T-helper 17 cell (primary cell): ENCODE measurements around the gene JADE2. TPM values are rescaled to one million over a fixed set of nuclear protein-coding genes. Genes with fewer than 3 reads are reported as not detected.
"Not testable (repeated sequence)": the region's sequence is repeated elsewhere in the genome, so short reads cannot be mapped to it uniquely, and the experiment has no call there.

ENCODE experiments used
- ATAC-seq: fragments of 150-1000 bp; cut with Tn5 transposase; 2 replicates; pipeline ENCODE4 v1.10.0; 2021; ENCODE audit warnings: mild to moderate bottlenecking, moderate library complexity
- DNase-seq, 3 donors: peaks; one replicate each; pipeline versions ENCODE4 v3.0.0 to v3.0.0-alpha.2; 2020 to 2021
- H3K9me3 ChIP-seq: one replicate; pipeline ENCODE4 v1.7.0; 2013; ENCODE audit warnings: low read length, mild to moderate bottlenecking; ENCODE audit not compliant: control insufficient read depth, poor library complexity, severe bottlenecking
- H3K27ac Mint-ChIP-seq: one replicate; pipeline ENCODE4 v1.8.0; 2022; ENCODE audit warnings: mild to moderate bottlenecking, moderate library complexity, mixed read lengths
- H3K27me3 Mint-ChIP-seq: one replicate; pipeline ENCODE4 v1.8.0; 2022; ENCODE audit warnings: mixed read lengths
- H3K36me3 Mint-ChIP-seq: one replicate; pipeline ENCODE4 v1.8.0; 2022; ENCODE audit warnings: low read depth, mixed read lengths
- H3K4me1 Mint-ChIP-seq: one replicate; pipeline ENCODE4 v1.8.0; 2022; ENCODE audit warnings: mild to moderate bottlenecking, mixed read lengths
- H3K4me3 Mint-ChIP-seq: one replicate; pipeline ENCODE4 v1.8.0; 2022; ENCODE audit warnings: mild to moderate bottlenecking, moderate library complexity, mixed read lengths
- total RNA-seq, 4 donors: library from RNA in 2 of 4; stranded (reverse) in 2 of 4; gene quantifications; one replicate each; pipeline ENCODE4 v1.2.3 and lab custom pipeline; 2022 to 2026

JADE2 gene
- total RNA-seq, 2 donors from 2014 or later, result 129 to 138 TPM

GRCh38 chr5:134554319-134555222 lies 29.1 kb downstream of the JADE2 start:
- Mint-ChIP-seq H3K4me3 (peak overlapping the region; percentile 82), H3K4me1 (peaks cover 43% of the 10 kb centered on the region), H3K27ac (peak overlapping the region; percentile 98), H3K36me3 (peaks cover 7% of the 10 kb centered on the region), H3K27me3 (no peaks in the 10 kb centered on the region)
- DNase-seq, result peak; percentile 50 to 62 (median 54)
- ATAC-seq, result peak; percentile 70
- no peaks in the 10 kb centered on the region for H3K9me3 ChIP-seq

- Mint-ChIP-seq H3K36me3 (peaks cover 7% of the 10 kb centered on the region), H3K27me3 (no peaks in the 10 kb centered on the region)
- no peak for ATAC-seq
Measured at GRCh38 chr5:134555223-134555889, 29.9 kb downstream of the JADE2 start.

GRCh38 chr5:134555890-134556311 lies 30.4 kb downstream of the JADE2 start:
- peak overlapping the region; percentile 98 for H3K27ac Mint-ChIP-seq
- H3K4me3 Mint-ChIP-seq, result peak overlapping the region; percentile 82
- peaks cover 7% of the 10 kb centered on the region for H3K36me3 Mint-ChIP-seq
- ATAC-seq (peak; percentile 88), DNase-seq (peak; percentile 79 to 88 (median 80))
- H3K4me1 Mint-ChIP-seq, result peaks cover 42% of the 10 kb centered on the region
- H3K27me3 Mint-ChIP-seq, result no peaks in the 10 kb centered on the region
- H3K9me3 ChIP-seq, result no peaks in the 10 kb centered on the region

More at GRCh38 chr5:134555223-134555889, 29.9 kb downstream of the JADE2 start:
- no peak for DNase-seq
- Mint-ChIP-seq H3K4me1 (peaks cover 43% of the 10 kb centered on the region), H3K4me3 (peak overlapping the region; percentile 82), H3K27ac (peak overlapping the region; percentile 98)
- no peaks in the 10 kb centered on the region for H3K9me3 ChIP-seq

GRCh38 chr5:134556588-134556987 lies 31.1 kb downstream of the JADE2 start:
- H3K27me3 Mint-ChIP-seq, ATAC-seq, H3K9me3 ChIP-seq, H3K36me3 Mint-ChIP-seq, DNase-seq: not testable (repeated sequence)
- peak overlapping the region; percentile 76 for H3K4me3 Mint-ChIP-seq
- H3K4me1 Mint-ChIP-seq, result peaks cover 40% of the 10 kb centered on the region
- peak overlapping the region; percentile 98 for H3K27ac Mint-ChIP-seq

- Mint-ChIP-seq H3K36me3 (peaks cover 5% of the 10 kb centered on the region), H3K27ac (peak overlapping the region; percentile 98), H3K27me3 (no peaks in the 10 kb centered on the region), H3K4me3 (peak overlapping the region; percentile 76), H3K4me1 (peaks cover 36% of the 10 kb centered on the region)
- ATAC-seq (no peak), DNase-seq (no peak)
- no peaks in the 10 kb centered on the region for H3K9me3 ChIP-seq
Measured at GRCh38 chr5:134556994-134557393, 31.5 kb downstream of the JADE2 start.

- Mint-ChIP-seq H3K27me3 (no peaks in the 10 kb centered on the region), H3K36me3 (peaks cover 5% of the 10 kb centered on the region), H3K4me1 (peaks cover 25% of the 10 kb centered on the region), H3K27ac (peak overlapping the region; percentile 72), H3K4me3 (no peak overlapping the region)
- DNase-seq (no peak), ATAC-seq (no peak)
- H3K9me3 ChIP-seq, result no peaks in the 10 kb centered on the region
Measured at GRCh38 chr5:134559672-134560071, 34.2 kb downstream of the JADE2 start.

GRCh38 chr5:134560698-134561097 lies 35.2 kb downstream of the JADE2 start:
- DNase-seq, result no peak
- Mint-ChIP-seq H3K4me1 (peaks cover 15% of the 10 kb centered on the region), H3K36me3 (peaks cover 5% of the 10 kb centered on the region), H3K4me3 (no peak overlapping the region), H3K27me3 (no peaks in the 10 kb centered on the region), H3K27ac (peak overlapping the region; percentile 72)
- no peaks in the 10 kb centered on the region for H3K9me3 ChIP-seq
- no peak for ATAC-seq

GRCh38 chr5:134561871-134562296 lies 36.4 kb downstream of the JADE2 start:
- DNase-seq (no peak), ATAC-seq (no peak)
- Mint-ChIP-seq H3K4me3 (no peak overlapping the region), H3K4me1 (peaks cover 7% of the 10 kb centered on the region), H3K27ac (peak overlapping the region; percentile 75), H3K27me3 (no peaks in the 10 kb centered on the region), H3K36me3 (peaks cover 1% of the 10 kb centered on the region)
- no peaks in the 10 kb centered on the region for H3K9me3 ChIP-seq

GRCh38 chr5:134563221-134563620 lies 37.8 kb downstream of the JADE2 start:
- H3K9me3 ChIP-seq, result no peaks in the 10 kb centered on the region
- Mint-ChIP-seq H3K27me3 (no peaks in the 10 kb centered on the region), H3K4me3 (no peak overlapping the region), H3K36me3 (no peaks in the 10 kb centered on the region), H3K4me1 (peaks cover 14% of the 10 kb centered on the region), H3K27ac (peak overlapping the region; percentile 51)
- ATAC-seq (no peak), DNase-seq (no peak)

- ATAC-seq, result no peak
- Mint-ChIP-seq H3K4me1 (peaks cover 15% of the 10 kb centered on the region), H3K27me3 (no peaks in the 10 kb centered on the region), H3K27ac (peak overlapping the region; percentile 51), H3K4me3 (no peak overlapping the region), H3K36me3 (peaks cover 1% of the 10 kb centered on the region)
- no peak for DNase-seq
- H3K9me3 ChIP-seq, result no peaks in the 10 kb centered on the region
Measured at GRCh38 chr5:134563962-134564361, 38.5 kb downstream of the JADE2 start.

- no peaks in the 10 kb centered on the region for H3K27me3 Mint-ChIP-seq
- ATAC-seq (no peak), DNase-seq (no peak)
- peaks cover 17% of the 10 kb centered on the region for H3K4me1 Mint-ChIP-seq
- H3K4me3 Mint-ChIP-seq, result no peak overlapping the region
- H3K36me3 Mint-ChIP-seq, result peaks cover 2% of the 10 kb centered on the region
- H3K27ac Mint-ChIP-seq, result no peak overlapping the region
- H3K9me3 ChIP-seq, result no peaks in the 10 kb centered on the region
Measured at GRCh38 chr5:134564396-134564795, 38.9 kb downstream of the JADE2 start.

- Mint-ChIP-seq H3K4me1 (peaks cover 25% of the 10 kb centered on the region), H3K27ac (peak overlapping the region; percentile 79), H3K27me3 (no peaks in the 10 kb centered on the region), H3K4me3 (no peak overlapping the region), H3K36me3 (peaks cover 2% of the 10 kb centered on the region)
- no peak for ATAC-seq
- DNase-seq, result no peak
- H3K9me3 ChIP-seq, result no peaks in the 10 kb centered on the region
Measured at GRCh38 chr5:134565791-134566740, 40.6 kb downstream of the JADE2 start.
